Prostate gland (tissue), 2 donors: ENCODE data around the gene PBX3.

ENCODE experiments used
- POLR2A ChIP-seq: fragments of 450-650 bp; IDR thresholded peaks from one replicate; pipeline ENCODE4 v1.6.1; 2016; ENCODE audit warnings: antibody characterized with exemption, mild to moderate bottlenecking
- POLR2AphosphoS5 ChIP-seq: sonication (generic); formaldehyde crosslinking; IDR thresholded peaks from one replicate; pipeline ENCODE4 v1.6.1; 2017; ENCODE audit warnings: antibody characterized with exemption
- TF ChIP-seq, protein P1 (sequence below), 4 experiments: fragments of 200-600 bp in 2 of 4; fragments of 450-650 bp in 2 of 4; sonication (generic) in 2 of 4; IDR thresholded peaks; 1 replicate in 3 of 4; 2 replicates in 1 of 4; pipeline ENCODE4 v1.5.1; 2016 to 2019; ENCODE audit warnings: antibody characterized with exemption in 4 of 4, mild to moderate bottlenecking in 2 of 4, moderate library complexity in 2 of 4

DNA sequence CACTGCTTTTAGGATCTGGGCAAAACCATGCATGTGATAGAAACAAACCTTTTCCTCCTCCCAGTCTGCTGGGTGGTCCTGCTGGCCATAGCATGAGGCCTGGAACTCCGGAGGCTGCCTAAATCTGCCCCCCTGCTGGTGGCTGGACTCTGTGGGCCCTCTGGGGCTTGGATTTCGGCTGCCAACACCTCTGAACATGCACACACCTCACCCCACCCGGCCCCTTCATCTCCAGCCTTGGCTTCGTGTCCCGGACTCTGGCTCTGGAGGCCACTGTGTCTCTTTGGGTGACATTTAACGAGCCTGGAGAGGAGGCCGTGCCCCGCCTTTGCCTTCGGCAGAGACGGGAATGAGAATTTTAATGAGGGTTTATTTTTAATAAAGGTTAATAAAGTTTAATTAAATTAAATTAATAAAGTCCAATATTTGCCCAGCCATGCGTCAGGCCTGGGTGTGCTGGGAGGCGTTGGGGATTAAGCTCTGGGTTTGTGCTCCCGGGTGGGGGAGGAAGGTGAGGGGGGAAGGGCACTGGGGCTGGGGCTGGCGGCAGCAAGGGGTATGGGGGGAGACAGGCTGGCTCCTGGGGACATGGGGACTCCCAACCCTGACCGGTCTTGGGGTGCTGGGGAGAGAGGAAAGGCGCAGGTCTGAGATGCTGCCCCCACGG is 251.8 kb downstream of the PBX3 start:
- TF ChIP-seq, protein P1, sequence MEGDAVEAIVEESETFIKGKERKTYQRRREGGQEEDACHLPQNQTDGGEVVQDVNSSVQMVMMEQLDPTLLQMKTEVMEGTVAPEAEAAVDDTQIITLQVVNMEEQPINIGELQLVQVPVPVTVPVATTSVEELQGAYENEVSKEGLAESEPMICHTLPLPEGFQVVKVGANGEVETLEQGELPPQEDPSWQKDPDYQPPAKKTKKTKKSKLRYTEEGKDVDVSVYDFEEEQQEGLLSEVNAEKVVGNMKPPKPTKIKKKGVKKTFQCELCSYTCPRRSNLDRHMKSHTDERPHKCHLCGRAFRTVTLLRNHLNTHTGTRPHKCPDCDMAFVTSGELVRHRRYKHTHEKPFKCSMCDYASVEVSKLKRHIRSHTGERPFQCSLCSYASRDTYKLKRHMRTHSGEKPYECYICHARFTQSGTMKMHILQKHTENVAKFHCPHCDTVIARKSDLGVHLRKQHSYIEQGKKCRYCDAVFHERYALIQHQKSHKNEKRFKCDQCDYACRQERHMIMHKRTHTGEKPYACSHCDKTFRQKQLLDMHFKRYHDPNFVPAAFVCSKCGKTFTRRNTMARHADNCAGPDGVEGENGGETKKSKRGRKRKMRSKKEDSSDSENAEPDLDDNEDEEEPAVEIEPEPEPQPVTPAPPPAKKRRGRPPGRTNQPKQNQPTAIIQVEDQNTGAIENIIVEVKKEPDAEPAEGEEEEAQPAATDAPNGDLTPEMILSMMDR (IDR thresholded peaks at IDR 0.05) = no peak
- no peak for TF ChIP-seq POLR2AphosphoS5
- TF ChIP-seq POLR2A = no peak
